ENCODE results near the gene MYO16.

The MYO16 gene

DNA sequence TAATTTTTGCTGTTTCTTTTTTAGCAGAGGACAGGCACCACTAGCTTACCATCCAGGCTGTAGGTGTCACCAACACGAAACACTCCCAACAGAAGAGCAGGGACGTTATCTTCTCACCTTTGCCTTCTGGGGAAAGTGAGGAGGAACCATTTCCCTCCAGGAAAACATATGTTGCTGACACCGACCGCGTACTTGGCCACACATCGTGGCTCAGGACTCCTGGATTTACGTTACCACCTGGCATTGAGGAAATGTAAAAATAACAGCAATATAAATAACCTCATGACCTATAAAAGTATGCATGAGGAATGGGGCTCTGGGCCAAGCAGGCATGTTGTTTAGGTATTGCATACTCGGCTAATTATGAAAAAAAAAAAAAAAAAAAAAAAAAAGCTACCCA lies 525.1 kb downstream of the MYO16 start:
- no peak for DNase-seq (ENCODE audit: low read depth)

- no peak for DNase-seq (ENCODE audit: low read depth)
Measured at GRCh38 chr13:109154966-109155761, 525.8 kb downstream of the MYO16 start.

- no peak for DNase-seq (ENCODE audit: low read depth)
Measured at GRCh38 chr13:109156181-109156935, 526.9 kb downstream of the MYO16 start.

GRCh38 chr13:109157275-109157674 lies 527.9 kb downstream of the MYO16 start:
- no peak for DNase-seq (ENCODE audit: low read depth)

DNA sequence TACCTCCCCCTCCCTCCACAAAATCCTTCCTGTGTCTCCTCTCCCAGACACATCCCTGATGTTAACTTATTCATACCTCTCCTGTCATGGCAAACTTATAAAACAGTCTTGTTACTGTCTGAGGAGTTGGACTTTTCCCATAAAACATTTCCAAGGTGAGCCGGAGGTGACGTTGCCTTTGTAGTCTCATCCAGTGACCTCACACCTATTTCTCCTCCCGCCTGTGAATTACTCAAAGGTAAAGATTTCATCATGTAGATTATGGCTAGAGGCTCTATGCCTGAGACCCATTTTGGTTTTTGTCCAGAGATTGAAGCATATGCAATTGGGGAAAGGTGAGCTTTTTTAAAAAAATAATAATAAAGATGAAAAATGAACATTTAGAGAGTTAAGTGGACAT lies 529.0 kb downstream of the MYO16 start:
- DNase-seq (ENCODE audit: low read depth): no peak

- DNase-seq (ENCODE audit: low read depth): no peak
Measured at GRCh38 chr13:109159650-109160309, 530.4 kb downstream of the MYO16 start.

GRCh38 chr13:109160357-109160756 lies 530.9 kb downstream of the MYO16 start:
- DNase-seq (ENCODE audit: low read depth): no peak

GRCh38 chr13:109160887-109161669 lies 531.7 kb downstream of the MYO16 start:
- no peak for DNase-seq (ENCODE audit: low read depth)

GRCh38 chr13:109162248-109163036 lies 533.0 kb downstream of the MYO16 start:
- DNase-seq (ENCODE audit: low read depth): no peak

DNA sequence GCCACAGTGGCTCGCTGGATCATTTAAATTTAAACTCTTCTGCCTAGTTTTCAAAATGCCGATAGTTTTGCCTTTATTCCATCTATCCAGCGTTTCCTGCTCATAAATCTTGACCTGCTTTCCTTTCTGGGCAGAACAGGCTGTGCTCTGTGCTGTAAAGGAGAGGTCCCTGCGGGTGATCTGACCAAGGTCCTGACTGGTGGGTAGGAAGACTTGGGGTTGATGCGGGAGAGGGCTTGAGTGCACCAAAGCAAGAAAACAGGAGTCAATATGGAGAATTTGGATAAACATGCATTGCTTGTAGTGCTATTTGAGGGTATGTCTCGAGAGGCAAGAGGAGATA lies 533.6 kb downstream of the MYO16 start:
- DNase-seq (ENCODE audit: low read depth): no peak

- DNase-seq (ENCODE audit: low read depth): no peak
Measured at GRCh38 chr13:109165417-109165904, 536.0 kb downstream of the MYO16 start.

GRCh38 chr13:109166804-109167203 lies 537.4 kb downstream of the MYO16 start:
- no peak for DNase-seq (ENCODE audit: low read depth)

DNA sequence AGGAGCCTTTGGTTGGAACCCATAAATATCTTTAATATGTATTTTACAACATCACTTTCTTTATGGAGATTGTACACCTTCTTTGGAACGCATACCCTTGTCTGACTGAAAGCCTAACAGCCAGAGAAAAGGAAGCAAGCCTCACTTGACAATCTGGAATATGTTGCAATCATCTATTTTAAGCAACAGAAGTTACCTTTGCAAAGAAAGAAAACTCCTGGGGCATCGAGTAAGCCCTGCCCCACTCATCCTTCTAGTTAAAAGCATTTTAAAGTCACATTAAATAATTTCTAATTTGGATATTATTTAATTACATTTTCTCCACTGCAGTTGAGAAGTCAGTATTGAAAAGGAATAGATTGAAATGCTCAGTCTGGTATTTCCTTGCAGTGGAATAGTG lies 542.7 kb downstream of the MYO16 start:
- DNase-seq (ENCODE audit: low read depth): no peak

DNA sequence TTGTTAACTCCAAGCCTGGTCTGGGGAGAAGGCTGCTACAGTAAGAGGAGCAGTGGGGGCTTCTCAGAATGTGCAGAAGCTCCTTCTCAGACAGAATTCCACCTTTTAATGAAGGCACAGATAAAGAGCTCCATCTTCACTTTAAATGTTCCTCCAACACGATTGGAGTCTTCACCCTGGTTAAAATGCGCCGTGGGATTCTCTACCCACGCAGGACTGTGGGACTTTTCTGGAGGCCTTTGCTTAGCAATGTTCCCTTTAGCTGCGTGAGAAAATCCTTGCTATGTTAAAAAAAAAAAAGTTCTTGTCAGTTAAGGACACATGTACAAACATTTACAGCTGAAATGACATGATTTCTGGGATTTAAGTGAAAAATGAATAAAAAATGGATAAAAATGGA lies 546.3 kb downstream of the MYO16 start:
- no peak for DNase-seq (ENCODE audit: low read depth)

- no peak for DNase-seq (ENCODE audit: low read depth)
Measured at GRCh38 chr13:109180905-109181425, 551.6 kb downstream of the MYO16 start.

DNA sequence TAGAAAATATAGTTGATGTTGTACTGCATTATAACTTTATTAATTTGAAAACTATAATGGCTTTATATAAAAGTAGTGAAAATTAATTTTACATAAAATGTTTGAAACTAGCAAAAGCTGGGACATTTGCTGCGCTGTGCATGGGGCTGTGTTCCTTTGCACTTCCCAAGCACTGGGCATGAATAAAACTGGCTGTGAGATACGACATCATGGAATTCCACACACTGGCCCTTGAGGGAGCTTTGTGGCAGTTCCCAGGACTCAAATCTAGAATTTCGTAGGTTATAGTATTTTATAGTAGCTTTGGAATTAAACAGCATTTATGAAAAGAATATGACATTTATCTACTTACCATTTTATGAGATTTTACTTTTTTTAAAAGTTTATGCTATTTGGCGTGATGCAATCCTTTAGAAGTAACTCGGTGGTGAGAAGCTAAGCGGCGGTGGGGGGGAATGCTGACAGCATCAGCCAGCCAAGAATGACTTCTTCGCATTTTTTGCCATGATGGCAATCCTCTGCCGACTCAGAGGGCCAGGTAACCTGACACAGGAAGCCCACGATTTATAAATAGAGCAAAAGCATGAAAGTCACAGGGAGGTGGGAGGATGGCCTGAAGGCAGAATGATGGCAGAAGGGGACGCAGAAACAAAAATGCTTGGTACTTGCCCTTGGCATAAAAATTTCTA lies 553.5 kb downstream of the MYO16 start:
- no peak for DNase-seq (ENCODE audit: low read depth)

DNA sequence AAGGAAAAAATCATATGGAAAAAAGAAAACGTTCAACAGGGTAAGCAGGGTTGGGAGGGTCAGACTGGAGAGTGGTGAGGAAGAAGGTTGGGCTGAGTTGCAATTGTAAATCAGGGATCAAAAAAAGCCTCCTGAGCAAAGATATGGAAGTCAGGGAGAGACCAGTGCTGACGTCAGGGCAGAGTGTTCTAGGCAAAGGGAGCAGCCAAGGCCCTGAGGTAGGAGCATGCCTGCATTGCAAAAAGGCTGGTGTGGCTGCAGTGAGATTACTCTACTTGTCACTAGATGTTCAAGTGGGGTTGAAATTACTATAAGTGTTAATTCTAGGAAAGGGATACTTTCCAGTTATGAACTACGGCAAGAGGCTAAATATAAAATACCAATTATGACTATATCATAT lies 562.0 kb downstream of the MYO16 start:
- no peak for DNase-seq (ENCODE audit: low read depth)

DNA sequence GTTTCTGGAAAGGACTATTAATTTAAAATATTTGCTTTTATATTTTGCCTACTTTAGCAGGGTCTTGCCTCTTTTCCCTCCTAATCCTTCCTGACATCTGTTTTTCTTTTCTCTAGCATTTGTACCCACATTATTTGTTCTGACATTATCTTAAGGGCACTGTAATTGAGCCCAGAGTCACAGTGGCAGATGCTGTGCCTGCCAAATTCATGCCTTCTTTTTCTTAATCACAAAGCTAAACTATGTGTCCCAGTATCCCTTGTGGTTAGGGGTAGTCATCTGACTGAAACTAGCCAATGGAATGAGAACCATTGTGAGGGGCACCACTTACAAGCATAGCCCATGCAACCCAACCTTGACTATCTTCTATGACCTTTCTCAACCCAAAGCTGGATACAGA lies 562.9 kb downstream of the MYO16 start:
- no peak for DNase-seq (ENCODE audit: low read depth)

DNA sequence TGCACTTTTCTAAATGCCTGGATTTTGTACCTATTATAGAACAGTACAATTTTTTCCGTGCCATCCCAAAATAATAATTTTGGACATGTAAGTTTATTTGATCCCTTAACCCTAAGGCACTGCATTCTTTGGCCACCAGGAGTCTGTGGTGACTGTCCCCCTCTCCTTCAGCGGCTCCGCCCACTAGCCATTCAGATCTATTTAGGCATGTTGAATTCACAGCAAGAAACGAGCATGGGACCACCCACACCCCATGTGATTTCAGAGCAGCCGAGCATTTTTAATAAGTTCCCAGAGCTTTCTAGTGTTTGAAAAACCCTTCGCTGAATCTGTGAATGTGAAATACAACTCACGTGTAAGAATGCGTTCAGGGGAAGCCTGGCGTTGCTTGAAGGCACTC lies 567.5 kb downstream of the MYO16 start:
- DNase-seq (ENCODE audit: low read depth): no peak

DNA sequence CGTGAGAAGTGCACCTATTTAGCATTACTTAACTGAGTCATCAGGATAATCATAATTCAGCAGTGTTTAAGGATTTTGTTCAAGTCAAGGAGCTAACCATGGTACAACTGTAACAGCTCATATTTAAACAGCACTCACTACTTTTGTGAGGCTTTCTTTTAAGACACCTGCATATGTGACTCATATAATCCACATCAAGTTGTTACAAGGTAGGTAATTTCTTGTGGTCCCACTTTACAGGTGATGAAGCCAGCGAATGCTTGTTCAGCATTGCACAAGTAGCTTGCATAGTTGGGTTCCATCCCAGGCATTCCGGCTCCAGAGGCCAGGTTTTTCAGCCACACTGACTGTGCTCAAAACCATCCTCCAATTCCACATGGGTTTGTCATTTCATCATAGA lies 569.2 kb downstream of the MYO16 start:
- no peak for DNase-seq (ENCODE audit: low read depth)

- no peak for DNase-seq (ENCODE audit: low read depth)
Measured at GRCh38 chr13:109199280-109199679, 569.9 kb downstream of the MYO16 start.

Measured in stimulated activated CD8-positive, alpha-beta memory T cell treated with anti-CD3 and anti-CD28 coated beads, Interleukin-4, amount 100 ng/mL, for 24 hours (primary cell).